Stimulated activated CD8-positive, alpha-beta memory T cell treated with anti-CD3 and anti-CD28 coated beads, Interleukin-4, amount 100 ng/mL, for 4 hours (primary cell): ENCODE measurements around the gene HOXB6.

Experiments
- DNase-seq, 2 donors: peaks; one replicate each; pipeline ENCODE4 v3.0.0-alpha.2; 2020; ENCODE audit warnings: low read depth in 2 of 2, low spot score in 1 of 2

The HOXB6 gene

DNA sequence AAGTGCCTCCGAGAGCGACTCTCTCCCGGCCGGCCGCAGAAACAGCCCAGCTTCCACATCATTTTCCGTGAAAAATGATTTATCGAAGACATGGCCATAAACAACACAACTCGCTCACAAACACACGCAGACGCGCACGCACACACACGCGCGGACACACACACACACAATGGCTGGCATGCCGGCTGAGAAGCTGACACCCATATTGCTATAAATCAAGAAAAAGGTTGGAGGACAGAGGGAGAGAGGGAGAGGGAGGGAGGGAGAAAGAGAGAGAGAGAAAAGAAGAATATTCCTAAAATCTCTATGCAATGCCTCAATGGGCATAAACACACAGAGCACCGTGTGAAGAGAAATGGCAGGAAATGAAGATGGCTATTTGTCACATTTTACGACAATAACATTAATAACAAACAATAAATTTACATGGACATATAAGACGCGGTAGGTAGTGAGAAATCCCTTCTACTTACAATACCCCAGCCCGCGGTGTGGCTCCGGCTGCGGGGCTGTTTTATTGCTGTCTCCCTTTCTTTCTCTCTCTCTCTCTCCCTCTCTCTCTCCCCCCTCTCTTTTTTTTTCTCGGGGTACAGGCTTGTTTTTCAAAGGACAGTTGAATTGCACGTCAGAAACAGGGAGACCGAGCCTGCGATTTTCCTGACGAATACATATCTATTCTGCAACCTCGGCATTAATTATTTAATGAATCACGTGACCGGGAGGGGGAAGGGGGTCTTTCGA is 36.1 kb downstream of the HOXB6 start:
- DNase-seq: no peak

DNA sequence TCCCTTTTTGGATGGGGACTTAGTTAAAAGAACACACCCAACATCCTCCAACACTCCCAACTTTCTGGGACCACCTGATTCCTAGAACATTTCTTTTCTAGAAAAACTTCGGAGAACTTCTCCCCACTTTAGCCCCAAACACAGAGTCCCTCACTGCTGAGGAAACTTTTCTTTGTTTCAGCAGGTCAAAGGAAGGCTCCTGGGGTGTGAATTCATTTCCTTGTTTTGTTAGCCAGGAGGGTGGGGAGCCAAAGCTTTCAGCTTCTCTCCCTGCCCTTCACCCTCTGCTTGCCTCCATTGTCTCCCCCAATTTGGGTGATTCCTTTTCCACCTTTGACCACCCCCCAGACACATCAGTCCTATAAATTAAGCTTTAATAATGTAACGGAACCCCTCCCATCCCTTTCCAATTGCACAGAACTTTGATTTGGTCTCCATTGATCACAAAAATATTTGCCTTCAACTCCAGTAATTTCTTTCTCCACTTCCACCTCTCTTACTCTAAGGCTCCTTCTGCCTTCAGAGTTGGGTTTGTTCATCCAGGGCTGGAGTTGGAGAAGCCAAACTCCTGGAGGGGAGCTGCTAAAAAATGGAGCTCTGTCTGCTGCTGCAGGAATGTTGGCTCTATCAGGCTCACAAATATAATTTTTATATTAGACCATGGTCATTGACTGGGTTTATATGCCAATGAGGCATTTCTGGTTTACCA is 37.0 kb downstream of the HOXB6 start:
- DNase-seq: no peak

DNA sequence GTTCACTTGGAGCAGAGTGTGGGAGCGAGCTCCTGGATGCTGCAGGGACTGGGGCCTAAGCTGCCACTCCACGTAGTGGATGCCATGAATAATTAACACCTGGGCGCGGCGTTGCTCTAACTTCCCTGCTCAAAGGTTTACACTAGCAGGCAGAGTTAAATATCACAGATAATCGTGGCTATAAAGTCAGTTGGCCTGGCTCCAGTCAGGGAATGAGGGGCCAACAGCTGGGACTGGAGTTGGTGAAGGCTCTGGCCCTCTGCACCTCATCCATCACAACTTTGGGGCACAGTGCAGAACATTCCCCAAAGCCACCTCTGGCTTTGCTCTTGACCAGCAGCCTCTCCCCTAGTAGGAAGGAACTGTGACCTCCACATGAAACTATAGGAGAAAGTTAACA is 37.6 kb downstream of the HOXB6 start:
- no peak for DNase-seq

DNA sequence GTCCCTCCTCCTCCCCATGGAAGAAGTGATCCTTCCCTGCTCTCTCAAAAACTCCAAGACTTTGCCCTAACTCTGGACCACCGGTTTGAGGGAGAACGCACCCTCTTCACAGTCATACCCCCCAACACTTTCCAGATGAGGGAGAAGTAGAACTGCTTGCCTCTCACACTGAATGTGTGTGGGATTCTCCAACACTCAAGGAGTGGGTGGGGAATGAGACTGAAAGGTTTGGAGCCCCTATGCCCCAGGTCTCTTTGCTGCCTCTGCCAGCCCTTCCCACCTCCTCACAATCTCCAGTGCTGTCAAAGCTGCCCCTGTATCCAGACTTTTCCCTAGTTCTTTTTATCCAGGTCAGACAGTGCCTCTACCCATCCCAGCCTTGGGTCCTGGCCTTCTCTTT is 38.1 kb downstream of the HOXB6 start:
- DNase-seq: no peak

DNA sequence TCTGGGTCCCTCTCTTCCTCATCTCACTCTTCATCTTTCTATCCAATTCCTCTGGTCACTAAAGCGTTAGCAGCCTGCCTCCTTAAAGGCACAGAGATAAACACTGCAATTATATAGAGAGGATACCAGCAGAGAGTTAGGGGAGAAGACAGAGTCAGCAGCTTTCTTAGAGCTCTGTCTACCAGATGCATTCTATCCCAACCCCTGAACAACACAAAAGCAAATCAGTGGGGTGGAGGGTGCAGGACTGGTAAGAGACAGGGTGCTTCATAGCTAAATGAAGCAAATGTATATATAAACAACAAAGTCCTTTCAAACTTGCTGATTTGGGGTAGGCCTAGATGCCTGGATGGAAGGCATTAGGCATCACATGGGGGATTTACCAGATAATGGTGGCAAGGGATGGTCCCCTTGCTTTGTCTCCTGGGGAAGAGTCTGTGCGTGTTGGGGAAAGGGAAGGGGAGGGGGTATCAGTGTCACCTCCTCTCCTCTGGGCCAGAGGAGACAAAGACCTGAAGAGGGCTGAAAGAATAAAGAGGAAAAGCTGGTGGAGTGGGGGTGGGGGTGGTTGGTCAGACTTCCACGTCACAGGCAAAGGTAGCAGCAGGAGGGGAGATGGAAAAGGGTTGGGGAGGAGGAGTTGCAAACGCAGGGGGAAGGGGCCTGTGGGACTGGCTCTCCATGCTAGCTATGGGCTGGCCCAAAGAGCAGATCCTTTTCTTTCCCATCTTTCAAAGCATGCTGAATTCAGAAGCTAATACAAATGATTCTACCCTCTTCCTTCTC is 38.7 kb downstream of the HOXB6 start:
- no peak for DNase-seq

DNA sequence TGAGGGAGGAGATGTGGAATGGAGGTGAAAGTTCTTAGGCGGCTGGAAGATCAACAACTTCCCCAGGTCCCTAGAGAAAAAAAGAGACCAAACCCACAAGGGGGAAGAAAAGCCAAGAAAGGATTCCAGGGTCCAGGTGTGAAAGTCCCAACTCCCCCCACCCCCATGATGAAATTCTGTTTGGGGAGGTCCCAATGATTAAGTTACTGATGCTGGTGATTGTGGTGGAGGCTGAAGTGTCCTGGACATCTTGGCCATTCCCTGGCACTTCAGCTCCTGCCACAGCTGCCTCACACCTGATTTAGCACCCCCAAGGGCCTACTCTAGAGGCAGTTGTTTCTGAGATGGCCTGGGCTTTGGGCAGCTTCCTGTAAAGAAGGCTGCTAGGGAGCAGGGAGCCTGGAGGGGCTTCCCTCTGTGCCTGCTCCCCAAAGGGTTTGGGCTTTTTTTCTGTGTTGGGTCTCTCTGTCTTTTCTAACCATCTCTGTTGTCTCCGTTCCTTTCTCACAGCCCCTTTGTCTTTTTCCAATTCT is 39.7 kb downstream of the HOXB6 start:
- no peak for DNase-seq

DNA sequence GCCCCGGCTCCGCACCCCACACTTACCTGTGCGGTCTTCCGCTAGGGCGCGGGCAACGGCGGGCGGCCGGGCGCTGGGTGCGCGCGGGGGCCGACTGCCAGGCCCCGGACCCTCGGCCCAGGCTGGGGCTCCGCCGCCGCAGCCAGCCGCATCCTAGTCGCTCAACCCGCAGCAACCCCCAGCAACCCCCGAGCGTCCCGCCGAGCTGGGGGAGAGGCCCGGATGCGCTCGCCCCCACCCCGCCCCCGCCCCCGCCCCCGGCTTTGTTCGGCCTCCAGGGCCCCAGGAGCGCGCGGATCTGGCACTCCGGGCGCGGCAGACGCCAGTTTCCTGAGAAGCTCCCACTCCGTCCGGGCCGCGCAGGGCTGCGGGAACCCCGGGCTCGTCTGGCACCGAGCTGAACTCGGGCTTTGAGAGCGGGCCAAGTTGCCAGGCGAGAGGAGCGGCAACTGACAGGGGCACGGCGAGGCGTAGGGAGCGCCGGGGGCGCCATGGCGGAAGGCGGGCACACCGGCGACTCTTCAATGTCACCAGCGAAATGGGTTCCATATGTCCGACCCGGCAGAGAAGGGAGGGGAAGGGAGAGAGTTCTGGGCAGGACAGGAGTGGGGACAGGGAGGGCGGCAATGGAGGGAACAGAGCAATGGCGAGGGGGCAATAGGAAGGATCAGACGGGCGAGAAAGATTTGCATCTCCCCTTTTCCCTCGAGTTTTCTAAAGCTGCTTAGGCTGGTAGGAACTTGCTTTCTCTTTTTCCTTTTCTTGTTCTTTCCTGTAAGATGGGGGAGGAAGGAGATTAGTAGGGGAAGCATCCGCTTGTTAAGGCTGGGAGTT is 40.4 kb downstream of the HOXB6 start:
- no peak for DNase-seq

DNA sequence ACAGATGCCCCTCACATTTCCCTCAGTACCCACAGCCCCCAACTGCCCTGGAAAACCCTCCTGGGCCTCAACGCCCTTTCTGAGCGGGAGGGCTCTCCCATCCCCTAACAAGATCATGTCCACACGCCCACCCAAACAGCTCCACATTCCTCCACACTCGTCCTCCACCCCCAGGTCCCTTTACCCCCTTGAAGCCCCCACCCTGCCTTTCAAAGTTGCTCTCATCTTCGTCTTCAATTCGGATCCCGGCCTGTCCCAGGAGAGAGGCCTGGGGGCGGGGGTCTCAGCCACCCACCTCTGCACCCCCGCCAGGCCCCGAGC is 41.0 kb downstream of the HOXB6 start:
- no peak for DNase-seq

DNA sequence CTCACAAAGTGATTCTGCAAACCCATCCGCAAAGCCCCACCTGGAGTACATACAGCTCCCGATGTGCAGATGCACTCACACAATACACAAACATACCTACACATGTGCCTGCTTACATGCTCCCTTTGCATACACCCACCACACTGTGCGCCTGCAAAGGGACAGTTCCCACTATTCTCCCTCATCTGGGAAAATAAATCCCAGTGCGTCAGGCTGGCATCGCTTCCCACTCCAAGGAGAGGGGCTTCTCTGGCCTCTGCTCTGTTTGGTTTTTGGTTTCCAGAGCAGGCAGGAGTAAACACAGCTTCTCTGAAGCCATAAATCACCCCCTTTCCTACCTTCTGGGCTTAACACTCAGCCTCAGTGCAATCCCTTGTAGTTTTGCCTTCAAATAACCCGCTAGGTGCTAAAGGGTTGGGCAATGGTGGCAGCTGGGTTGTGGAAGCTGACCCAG is 41.4 kb downstream of the HOXB6 start:
- no peak for DNase-seq

DNA sequence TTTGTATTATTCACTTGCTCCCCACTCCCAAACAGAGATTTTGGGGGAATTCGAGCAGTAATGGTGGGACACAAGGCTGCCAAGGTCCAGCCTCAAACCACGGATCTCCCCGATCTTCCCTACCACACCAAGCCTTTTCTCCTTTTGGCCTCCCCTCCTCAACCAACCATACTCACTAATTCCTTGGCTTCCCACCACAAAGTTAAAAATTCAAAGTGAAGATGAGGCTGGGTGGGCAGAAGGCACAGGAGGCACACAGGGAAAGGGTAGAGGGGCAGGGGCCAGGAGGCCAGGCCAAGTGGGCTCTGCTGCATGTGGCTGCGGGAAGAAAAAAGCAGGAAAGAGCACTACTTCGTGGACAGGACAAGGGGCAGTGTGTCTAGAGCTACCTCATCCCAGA is 41.9 kb downstream of the HOXB6 start:
- no peak for DNase-seq

DNA sequence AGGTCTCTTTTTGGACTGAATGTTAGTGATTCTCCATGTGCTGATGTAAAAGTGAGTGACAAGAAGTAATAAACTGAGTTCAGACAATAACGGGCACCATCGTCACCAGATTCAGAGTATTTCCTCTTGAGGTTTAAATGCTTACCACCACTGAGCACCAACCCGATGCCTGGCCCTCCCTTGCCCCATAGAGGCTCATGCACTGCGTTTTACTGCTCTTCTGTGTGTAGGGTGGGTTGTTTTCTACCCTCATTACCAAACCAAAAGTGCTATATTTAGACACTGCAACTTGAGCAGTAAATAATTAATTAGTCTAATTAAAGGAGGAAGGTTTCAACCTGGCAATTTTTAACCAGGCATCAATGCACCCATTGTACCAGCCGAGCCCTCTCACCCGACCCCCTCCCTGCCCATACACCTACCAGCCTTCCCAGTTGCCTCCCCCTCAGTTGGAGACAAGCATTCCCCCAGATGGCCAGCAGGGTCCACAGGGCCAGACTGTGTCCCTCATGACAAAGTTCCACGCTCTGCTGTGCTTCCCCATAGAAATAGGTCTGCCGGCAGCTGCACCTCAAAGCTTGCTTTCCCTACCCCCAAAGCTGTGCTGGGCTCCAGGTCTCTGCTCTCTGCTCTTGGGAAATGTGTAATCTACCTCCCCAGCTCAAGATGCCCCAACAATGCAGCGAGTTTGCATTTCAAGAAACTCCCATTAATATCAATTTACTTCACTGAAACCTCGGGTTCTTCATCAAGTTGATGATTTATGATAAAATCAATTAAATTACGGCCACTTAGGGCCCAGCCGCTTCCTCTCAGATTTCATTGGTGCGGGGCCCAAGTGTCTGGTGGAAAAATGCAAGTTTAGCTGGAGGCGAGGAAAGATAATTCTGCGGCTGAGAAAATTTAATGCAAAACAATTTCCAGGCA is 42.6 kb downstream of the HOXB6 start:
- no peak for DNase-seq

DNA sequence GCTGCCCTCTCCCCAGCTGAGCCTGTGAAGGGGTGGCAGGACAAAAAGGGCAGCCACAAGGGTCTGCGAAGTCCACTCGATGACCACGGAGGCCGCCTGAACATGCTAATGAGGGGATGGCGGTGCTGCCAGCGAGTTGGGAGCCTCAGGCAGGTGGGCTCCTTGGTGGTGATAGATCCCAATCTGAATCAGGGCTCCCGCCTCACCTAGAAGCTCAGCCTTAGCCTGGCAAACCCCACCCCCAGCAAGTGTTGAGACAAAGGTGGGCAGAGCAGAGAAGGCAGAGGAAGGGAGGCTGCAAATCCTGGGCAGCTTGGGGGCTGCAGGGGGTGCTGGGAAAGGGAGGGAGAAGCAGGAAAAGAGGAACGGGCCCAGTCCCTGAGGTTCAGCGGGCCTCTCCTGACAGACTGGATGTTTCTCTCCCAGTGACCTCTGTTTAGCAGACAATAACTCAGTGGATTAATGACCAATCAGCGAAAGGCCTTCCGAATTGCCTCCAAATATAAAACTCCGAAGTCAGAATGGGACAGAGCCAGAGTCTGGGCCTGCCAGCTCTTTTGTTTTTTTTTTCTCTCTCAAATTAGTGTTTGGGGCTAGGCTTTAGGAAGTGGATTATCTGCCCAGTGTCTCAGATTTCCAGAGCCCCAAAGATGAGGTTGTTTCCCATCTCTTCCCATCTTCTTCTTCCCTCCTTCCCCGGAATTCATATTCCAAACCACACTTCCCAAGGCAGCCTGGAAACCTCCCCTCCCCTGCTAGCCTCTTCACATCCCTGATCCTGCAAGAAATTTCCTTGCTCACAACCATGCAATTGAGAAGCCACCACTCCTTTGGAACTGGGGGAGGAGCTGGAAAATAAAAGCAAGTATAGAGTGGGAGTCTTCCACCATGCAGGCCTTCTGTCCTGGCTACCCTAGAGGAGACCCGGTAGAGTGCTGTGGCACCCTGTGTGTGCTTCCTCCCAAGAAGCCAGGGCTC is 44.7 kb downstream of the HOXB6 start:
- no peak for DNase-seq

DNA sequence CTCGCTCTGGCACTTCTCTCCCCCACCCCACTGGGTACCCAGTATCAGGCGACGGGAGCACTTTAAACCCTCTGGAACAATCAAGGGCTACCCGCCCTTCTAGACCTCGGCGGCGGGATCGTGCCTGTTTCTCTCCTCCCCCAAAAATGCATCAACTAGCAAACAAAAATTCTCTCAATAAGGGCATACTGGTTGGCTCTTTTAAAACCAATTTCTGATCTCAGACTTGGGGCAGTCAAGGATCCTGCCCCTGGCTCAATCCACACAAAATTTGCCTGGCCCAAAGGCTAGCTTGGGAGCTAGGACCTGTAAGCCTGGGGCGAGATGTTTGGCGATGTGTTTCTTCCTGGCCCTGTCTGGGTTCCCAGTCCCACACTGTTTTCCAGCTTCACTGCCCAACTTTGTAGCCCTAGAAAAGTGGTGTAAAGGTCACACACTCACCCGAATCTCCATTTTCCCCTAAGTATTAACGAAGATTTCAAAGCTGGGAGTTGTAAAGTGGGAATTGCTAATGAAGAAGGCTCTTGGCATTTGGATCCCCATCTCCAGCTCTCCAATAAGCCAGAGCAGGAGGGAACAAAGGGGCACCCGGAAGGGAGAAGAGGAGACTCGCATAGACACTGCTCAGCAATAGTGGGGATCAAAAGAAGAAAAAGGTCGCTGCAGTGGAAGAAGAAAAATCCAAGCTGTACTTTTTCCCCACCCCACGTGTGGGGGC is 45.5 kb downstream of the HOXB6 start:
- no peak for DNase-seq

DNA sequence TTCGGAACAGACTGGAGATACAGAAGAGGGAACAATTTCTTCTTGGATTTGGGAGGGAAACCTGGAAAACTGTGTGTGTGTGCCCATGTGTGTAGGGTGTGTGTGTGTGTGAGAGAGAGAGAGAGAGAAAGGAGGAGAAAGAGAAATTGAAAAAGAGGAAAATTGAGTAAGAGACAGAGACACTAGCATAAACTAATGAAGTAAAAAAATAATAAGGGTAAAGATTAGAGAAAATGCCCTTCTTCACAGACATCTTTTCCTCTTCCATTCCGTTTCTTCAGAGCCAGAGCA is 46.0 kb downstream of the HOXB6 start:
- DNase-seq: no peak

DNA sequence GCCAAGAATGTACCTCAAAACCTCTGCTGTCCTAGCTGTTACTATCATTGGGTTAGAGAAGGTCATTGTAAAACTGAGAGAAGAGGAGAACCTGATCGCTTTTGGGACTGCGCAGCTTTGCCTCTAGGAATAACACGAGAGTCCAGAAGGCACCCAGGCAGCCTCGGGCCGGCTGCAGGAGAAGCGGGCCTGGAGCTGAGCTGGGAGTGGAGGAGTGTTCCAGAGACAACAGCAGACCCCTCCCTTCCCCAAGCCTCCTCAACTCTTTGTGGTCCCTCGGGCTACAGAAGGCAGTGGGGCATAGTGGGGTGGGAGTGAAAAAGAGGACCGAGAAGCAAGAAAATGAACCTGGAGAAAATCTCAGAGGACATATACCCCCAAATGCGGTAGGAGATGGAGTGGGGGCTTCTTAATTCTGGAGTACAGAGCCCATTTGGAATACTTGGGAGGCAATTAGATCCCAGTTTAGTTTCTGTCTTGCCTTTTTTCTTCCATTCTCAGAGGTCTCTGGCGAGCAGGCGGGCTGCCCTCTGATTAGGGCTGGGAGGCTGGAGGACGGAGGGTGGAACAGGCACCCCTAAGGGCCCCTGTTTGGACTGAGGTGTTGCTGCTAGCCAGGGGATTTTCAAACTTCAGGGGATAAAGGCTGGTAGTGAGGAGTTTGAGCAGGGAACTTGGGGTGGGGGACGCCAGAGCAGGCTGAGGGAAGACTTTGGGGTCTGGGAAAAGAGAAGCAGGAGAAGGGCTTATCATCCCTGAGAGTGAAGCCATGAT is 46.5 kb downstream of the HOXB6 start:
- no peak for DNase-seq

DNA sequence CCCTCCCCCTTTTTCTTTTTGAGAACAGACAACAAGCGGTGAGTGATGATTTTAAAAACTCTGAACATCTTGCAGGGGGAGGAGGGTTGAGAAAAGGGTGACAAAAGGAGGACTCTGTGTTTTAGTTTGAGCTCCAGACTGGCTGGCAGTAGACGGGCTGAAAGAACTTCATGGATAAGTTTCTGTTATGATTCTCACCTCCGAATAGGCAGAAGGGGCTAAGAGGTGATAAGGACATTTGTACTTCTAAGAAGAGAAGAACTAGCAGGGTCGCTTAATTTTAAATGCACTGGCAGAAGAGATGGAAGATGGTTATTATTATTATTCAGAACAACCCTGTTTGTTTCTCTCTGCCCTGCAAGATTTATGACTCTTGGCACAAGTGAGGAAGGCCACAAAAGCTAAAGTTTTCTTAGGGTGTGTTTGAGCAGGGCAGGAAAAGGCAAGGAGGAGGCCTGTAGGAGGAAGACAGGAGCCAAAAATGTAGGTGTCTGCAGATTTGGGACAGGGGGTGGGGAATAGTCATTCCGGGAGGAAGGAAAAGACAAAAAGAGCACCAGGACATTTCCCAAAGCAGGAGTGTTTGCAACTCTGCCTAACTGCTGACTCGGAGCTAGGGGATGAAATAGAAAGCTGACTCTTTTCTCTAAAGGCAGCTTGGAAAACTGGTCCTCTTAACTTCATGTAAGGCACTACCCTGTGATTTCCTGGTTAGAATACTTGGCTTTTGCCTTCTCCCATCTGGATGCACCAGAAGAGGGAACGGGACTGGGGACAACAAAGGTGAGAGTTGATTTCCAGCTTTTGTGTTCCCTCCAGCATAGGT is 48.0 kb downstream of the HOXB6 start:
- DNase-seq: no peak

DNA sequence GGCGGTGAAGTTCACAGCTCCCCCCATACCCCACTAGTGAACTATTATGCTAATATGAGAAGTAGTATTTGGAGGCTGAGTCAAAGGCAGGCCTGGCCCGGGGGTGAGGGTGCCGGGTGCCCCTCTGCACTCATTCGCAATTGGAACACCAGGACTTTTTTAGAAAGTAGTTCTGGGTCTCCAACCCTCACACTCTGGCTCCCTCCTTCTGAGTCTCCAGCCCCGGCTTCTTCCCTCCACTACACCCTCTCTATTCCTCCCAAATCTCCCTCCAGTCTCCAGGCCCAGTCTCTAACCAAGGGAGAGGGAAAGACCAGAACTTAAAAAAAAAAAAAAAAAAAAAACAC is 48.6 kb downstream of the HOXB6 start:
- DNase-seq: no peak
